Activated CD4-positive, alpha-beta memory T cell treated with anti-CD3 and anti-CD28 coated beads, Interleukin-2, amount 10 ng/mL, durations not matched to agents 7 days and 5 days (primary cell): Measurements from ENCODE around the gene GNLY. TPM values are rescaled to one million over a fixed set of nuclear protein-coding genes. Genes with fewer than 3 reads are reported as not detected.
"Not testable (repeated sequence)": the region's sequence is repeated elsewhere in the genome, so short reads cannot be mapped to it uniquely, and the experiment has no call there.

Experiments
- CTCF ChIA-PET: fragments of 350-600 bp; sonication (Branson Sonifier 250); formaldehyde crosslinking; loops from one replicate; lab custom pipeline; 2021; ENCODE audit warnings: antibody characterized with exemption, inconsistent platforms; lab: Charles Lee
- POLR2A ChIA-PET: fragments of 350-600 bp; sonication (Branson Sonifier 250); formaldehyde crosslinking; loops from one replicate; lab custom pipeline; 2021; ENCODE audit warnings: antibody characterized with exemption; lab: Charles Lee
- DNase-seq: peaks from one replicate; pipeline ENCODE4 v3.0.0-alpha.2; 2020
- H3K27ac Mint-ChIP-seq: one replicate; pipeline ENCODE4 v1.8.0; 2021; ENCODE audit warnings: mild to moderate bottlenecking, mixed read lengths
- H3K27me3 Mint-ChIP-seq: one replicate; pipeline ENCODE4 v1.8.0; 2021; ENCODE audit warnings: mixed read lengths
- H3K36me3 Mint-ChIP-seq: one replicate; pipeline ENCODE4 v1.8.0; 2021; ENCODE audit warnings: low read depth, mixed read lengths
- H3K4me1 Mint-ChIP-seq: one replicate; pipeline ENCODE4 v1.8.0; 2021; ENCODE audit warnings: mixed read lengths
- H3K4me3 Mint-ChIP-seq: one replicate; pipeline ENCODE4 v1.8.0; 2021; ENCODE audit warnings: mild to moderate bottlenecking, mixed read lengths
- H3K9me3 Mint-ChIP-seq: one replicate; pipeline ENCODE4 v1.8.0; 2021; ENCODE audit warnings: mixed read lengths
- total RNA-seq, 2 experiments: library from RNA; stranded (reverse); gene quantifications; one replicate each; pipeline ENCODE4 v1.2.3, GENCODE V29; 2021

The GNLY gene
- total RNA-seq, 2 experiments from 2014 or later: 569 to 599 TPM

- no peak overlapping the region for H3K27ac Mint-ChIP-seq
Observed at GRCh38 chr2:85656468-85656867, 37.7 kb upstream of the GNLY start.

DNA sequence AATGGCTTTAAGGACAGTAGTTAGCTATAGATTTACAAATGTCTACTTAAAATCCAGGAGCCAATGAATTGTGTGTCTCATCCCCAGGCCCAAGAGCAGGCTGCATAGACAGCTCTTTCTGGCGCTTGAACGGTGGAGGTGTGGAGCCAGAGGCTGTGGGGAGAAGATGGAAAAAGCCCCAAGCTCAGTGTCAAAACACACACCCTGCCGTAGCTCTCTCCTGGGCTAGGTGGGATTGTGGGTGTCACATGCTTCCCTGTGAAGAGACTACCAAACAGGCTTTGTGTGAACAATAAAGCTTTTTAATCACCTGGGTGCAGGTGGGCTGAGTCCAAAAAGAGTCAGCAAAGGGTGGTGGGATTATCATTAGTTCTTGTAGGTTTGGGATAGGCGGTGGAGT is 36.8 kb upstream of the GNLY start:
- POLR2A ChIA-PET: interaction anchor here (2.6 kb wide), 1 partner anchor 20 kb away, joined by 5 read pairs; no protein-coding TSS in a partner anchor
- Mint-ChIP-seq H3K36me3 (peaks cover 27% of the 10 kb centered on the region), H3K27ac (peak overlapping the region; percentile 21), H3K4me1 (peaks cover 11% of the 10 kb centered on the region)
- CTCF ChIA-PET: interaction anchor here (0.6 to 2.3 kb wide), 4 partner anchors 8 to 14 kb away, joined by 3 to 16 read pairs (median 4); no protein-coding TSS in a partner anchor
- H3K27me3 Mint-ChIP-seq, H3K9me3 Mint-ChIP-seq, DNase-seq, H3K4me3 Mint-ChIP-seq: not testable (repeated sequence)

More at GRCh38 chr2:85656468-85656867, 37.7 kb upstream of the GNLY start:
- Mint-ChIP-seq H3K36me3 (peaks cover 33% of the 10 kb centered on the region), H3K4me1 (peaks cover 11% of the 10 kb centered on the region), H3K9me3 (no peaks in the 10 kb centered on the region), H3K4me3 (no peak overlapping the region), H3K27me3 (no peaks in the 10 kb centered on the region)
- ChIA-PET POLR2A (no interaction called here), CTCF (interaction anchor here (0.8 kb wide), 1 partner anchor 8 kb away, joined by 4 read pairs; no protein-coding TSS in a partner anchor)
- DNase-seq: no peak

GRCh38 chr2:85659324-85659981 is 34.7 kb upstream of the GNLY start:
- Mint-ChIP-seq H3K9me3 (no peaks in the 10 kb centered on the region), H3K36me3 (peaks cover 14% of the 10 kb centered on the region), H3K4me1 (peaks cover 11% of the 10 kb centered on the region), H3K27ac (peak overlapping the region; percentile 21), H3K27me3 (no peaks in the 10 kb centered on the region), H3K4me3 (no peak overlapping the region)
- DNase-seq: no peak
- POLR2A ChIA-PET: interaction anchor here (0.8 to 2.6 kb wide), 4 partner anchors 21 to 48 kb away, joined by 3 to 5 read pairs (median 4); partner anchors contain the start of gene C2orf68
- CTCF ChIA-PET: interaction anchor here (0.6 to 2.4 kb wide), 9 partner anchors 11 to 258 kb away, joined by 3 to 16 read pairs (median 4); no protein-coding TSS in a partner anchor

- H3K9me3 Mint-ChIP-seq, DNase-seq, H3K27ac Mint-ChIP-seq, H3K27me3 Mint-ChIP-seq, H3K4me3 Mint-ChIP-seq: not testable (repeated sequence)
- peaks cover 11% of the 10 kb centered on the region for H3K4me1 Mint-ChIP-seq
- ChIA-PET CTCF (interaction anchor here (0.7 to 1.3 kb wide), 6 partner anchors 12 to 258 kb away, joined by 3 to 6 read pairs (median 4); no protein-coding TSS in a partner anchor), POLR2A (interaction anchor here (1.1 to 1.2 kb wide), 2 partner anchors 23 to 46 kb away, joined by 3 to 4 read pairs; no protein-coding TSS in a partner anchor)
- peaks cover 14% of the 10 kb centered on the region for H3K36me3 Mint-ChIP-seq
Observed at GRCh38 chr2:85660301-85660700, 33.9 kb upstream of the GNLY start.

DNA sequence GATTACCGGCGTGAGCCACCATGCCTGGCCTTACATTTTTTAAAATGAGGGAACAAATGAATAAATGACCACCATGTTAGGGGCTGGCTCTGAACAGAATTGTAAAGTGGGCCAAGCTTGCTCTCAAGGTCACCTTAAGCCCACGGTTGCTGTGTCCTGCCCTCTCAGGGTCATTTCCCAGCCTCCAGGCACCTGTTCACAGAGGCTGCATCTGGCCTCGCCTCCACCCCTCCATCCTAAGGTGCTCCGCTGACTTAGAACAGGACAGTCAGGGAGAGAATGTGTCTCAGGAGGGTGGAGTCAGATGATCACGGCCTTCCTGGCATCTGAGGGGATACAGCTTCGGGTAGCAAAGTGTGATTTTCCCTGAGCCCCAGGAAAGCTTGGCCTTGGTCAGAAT is 33.4 kb upstream of the GNLY start:
- Mint-ChIP-seq H3K4me3 (no peak overlapping the region), H3K27me3 (no peaks in the 10 kb centered on the region), H3K27ac (no peak overlapping the region), H3K4me1 (peaks cover 11% of the 10 kb centered on the region), H3K9me3 (no peaks in the 10 kb centered on the region), H3K36me3 (peaks cover 13% of the 10 kb centered on the region)
- CTCF ChIA-PET: interaction anchor here (0.7 to 0.9 kb wide), 3 partner anchors 19 to 95 kb away, joined by 3 to 5 read pairs (median 4); no protein-coding TSS in a partner anchor
- no peak for DNase-seq
- POLR2A ChIA-PET: interaction anchor here (0.6 to 1.2 kb wide), 2 partner anchors 23 to 33 kb away, joined by 3 to 4 read pairs; no protein-coding TSS in a partner anchor

GRCh38 chr2:85661139-85661858 is 32.9 kb upstream of the GNLY start:
- H3K27me3 Mint-ChIP-seq: no peaks in the 10 kb centered on the region
- POLR2A ChIA-PET: interaction anchor here (0.6 to 1.2 kb wide), 2 partner anchors 24 to 33 kb away, joined by 3 to 4 read pairs; no protein-coding TSS in a partner anchor

DNA sequence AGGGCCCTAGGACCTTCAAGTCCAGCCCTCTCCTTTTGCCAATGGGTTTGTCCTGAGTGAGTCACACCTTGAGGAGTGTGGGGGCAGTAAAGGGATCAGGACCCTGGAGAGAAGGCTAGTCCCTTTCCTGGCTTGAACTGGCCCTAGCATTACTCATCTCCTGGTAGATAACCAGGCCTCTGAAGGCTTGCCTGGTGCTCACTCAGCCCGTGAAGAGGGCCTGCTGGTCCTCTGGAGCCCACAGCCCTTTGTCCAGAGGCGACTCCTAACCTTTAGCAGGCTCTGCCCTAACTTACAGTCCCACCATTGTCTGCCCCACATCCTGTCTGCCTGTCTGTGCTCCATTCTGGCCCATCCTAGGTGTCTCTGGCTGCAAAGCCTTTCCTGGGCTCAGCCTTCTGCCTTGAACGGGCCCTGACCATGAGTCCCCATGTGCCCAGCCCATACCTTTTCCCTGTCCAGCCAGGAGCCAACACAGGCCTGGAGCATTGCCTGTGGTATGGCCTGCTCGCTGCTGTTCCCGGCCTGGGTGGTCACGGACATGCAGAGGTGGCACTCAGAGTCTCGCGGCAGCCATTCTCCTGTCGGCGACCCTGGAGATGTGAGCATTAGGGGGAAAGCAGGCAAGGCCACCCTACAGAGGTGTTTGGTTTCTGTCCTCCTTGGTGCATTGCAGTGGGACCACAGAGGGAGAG is 31.1 kb upstream of the GNLY start:
- H3K36me3 Mint-ChIP-seq: peaks cover 6% of the 10 kb centered on the region

More at GRCh38 chr2:85661139-85661858, 32.9 kb upstream of the GNLY start:
- H3K27ac Mint-ChIP-seq: no peak overlapping the region
- H3K4me1 Mint-ChIP-seq: peaks cover 8% of the 10 kb centered on the region
- DNase-seq: no peak
- no peak overlapping the region for H3K4me3 Mint-ChIP-seq
- peaks cover 7% of the 10 kb centered on the region for H3K36me3 Mint-ChIP-seq
- CTCF ChIA-PET: interaction anchor here (0.9 kb wide), 1 partner anchor 18 kb away, joined by 5 read pairs; no protein-coding TSS in a partner anchor
- no peaks in the 10 kb centered on the region for H3K9me3 Mint-ChIP-seq

DNA sequence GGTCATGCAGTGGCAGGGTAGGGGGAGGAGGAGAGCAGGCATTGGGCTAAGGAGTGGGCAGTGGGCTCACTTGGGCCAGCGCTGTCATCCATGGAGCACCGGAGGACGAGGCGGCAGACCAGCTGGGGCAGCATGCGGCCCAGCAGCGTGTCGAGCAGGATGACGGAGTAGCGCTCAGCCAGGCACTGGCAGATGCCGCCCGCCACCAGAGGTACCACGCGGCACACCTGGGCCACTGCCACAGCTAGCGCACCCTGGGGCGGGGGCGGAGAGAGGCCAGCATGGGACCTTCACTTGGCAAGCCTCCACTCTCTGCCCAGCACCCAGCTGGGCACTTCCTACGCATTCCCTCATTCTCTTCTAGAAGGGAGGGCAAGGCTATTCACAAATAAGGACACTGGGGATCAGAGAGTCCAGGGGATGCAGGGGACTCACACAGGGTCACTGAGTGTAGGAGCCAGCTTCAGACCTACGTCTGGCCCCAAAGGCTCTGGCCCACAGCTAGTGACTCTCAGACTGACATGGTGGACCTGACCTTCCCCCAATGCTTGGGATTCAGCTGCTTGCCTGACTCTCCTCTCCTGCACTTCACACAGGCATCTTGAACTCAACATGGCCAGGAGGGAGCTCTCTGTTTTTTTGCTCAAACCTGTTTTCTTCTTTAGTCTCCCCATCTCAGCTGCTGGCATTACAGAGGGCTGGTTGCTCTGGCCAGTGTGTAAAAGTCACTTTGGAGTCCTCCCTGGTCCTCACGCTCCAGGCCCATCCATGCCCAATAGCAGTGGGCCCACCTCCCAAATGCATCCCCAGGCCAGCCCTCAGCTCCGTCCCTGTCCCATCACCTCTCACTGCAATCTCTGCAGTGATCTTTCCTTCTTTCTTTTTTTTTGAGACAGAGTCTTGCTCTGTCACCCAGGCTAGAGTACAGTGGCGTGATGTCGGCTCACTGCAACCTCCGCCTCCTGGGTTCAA is 30.3 kb upstream of the GNLY start:
- CTCF ChIA-PET: interaction anchor here (0.7 kb wide), 1 partner anchor 26 kb away, joined by 3 read pairs; no protein-coding TSS in a partner anchor
- no peak for DNase-seq
- Mint-ChIP-seq H3K9me3 (no peaks in the 10 kb centered on the region), H3K36me3 (peaks cover 4% of the 10 kb centered on the region), H3K4me3 (no peak overlapping the region), H3K27me3 (no peaks in the 10 kb centered on the region), H3K4me1 (peaks cover 6% of the 10 kb centered on the region), H3K27ac (no peak overlapping the region)
- POLR2A ChIA-PET: no interaction called here

More for the DNA sequence above, 31.1 kb upstream of the GNLY start:
- POLR2A ChIA-PET: no interaction called here
- H3K9me3 Mint-ChIP-seq: no peaks in the 10 kb centered on the region
- DNase-seq: no peak
- H3K4me1 Mint-ChIP-seq: peaks cover 8% of the 10 kb centered on the region
- no peak overlapping the region for H3K27ac Mint-ChIP-seq
- H3K4me3 Mint-ChIP-seq: no peak overlapping the region
- no peaks in the 10 kb centered on the region for H3K27me3 Mint-ChIP-seq
- CTCF ChIA-PET: no interaction called here

DNA sequence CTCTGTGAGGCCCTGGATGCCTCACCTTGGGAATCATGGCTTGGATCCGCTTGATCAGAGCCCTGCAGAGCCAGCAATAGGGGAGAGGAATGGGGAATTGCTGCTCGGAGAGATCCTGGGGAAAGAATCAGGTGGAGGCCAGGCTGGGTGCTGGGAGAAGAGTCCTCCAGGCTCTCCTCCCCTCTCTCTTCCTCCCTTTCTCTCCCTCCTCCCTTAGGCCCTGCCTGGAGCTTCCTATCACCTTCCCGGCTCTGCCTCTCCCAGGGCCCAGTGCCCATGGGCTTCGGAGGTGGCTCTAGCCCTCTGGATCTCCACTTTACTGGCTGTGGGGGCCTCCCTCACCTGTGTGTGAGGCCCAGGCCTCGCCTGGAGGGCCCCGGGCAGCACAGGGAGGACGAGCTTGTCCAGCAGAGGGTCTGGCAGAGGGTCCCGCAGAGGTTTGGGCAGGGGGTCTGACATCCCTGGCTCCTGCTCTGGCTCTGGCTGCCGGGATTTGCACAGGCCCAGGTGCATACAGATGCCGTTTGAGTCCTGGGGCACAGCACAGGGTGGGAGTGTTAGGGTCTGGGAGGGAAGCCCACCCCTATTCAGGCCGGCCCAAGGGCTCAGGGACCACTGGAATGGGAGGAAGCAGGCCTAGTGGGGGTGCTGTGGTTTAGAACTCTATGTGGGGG is 28.8 kb upstream of the GNLY start:
- CTCF ChIA-PET: no interaction called here
- Mint-ChIP-seq H3K27ac (no peak overlapping the region), H3K9me3 (no peaks in the 10 kb centered on the region), H3K27me3 (peaks cover under 1% of the 10 kb centered on the region), H3K4me1 (no peaks in the 10 kb centered on the region), H3K4me3 (no peak overlapping the region), H3K36me3 (no peaks in the 10 kb centered on the region)
- DNase-seq: no peak
- POLR2A ChIA-PET: interaction anchor here (0.6 to 1.7 kb wide), 2 partner anchors 14 to 141 kb away, joined by 3 to 4 read pairs; no protein-coding TSS in a partner anchor

- Mint-ChIP-seq H3K36me3 (no peaks in the 10 kb centered on the region), H3K4me1 (no peaks in the 10 kb centered on the region), H3K4me3 (no peak overlapping the region), H3K9me3 (no peaks in the 10 kb centered on the region), H3K27ac (no peak overlapping the region), H3K27me3 (peaks cover 2% of the 10 kb centered on the region)
- DNase-seq: no peak
- ChIA-PET CTCF (no interaction called here), POLR2A (interaction anchor here (0.6 to 1.7 kb wide), 2 partner anchors 14 to 17 kb away, joined by 3 to 4 read pairs; no protein-coding TSS in a partner anchor)
Observed at GRCh38 chr2:85666016-85666415, 28.1 kb upstream of the GNLY start.
